Astrocyte of the cerebellum (primary cell): ENCODE measurements around the gene SMOC2.
A peak's percentile ranks its signal among the peaks of the same experiment; 100 is the strongest.

Experiments used
- DNase-seq: peaks from one replicate; pipeline ENCODE4 v3.0.0-alpha.2; 2011; ENCODE audit warnings: low read depth
- H3K4me3 ChIP-seq: 2 replicates; pipeline ENCODE4 v1.5.1; 2011; ENCODE audit warnings: mild to moderate bottlenecking, low read depth, low read length, moderate library complexity
- CTCF ChIP-seq: IDR thresholded peaks from 2 replicates; pipeline ENCODE4 v1.5.1; 2012; ENCODE audit warnings: low read length, low read depth, moderate library complexity, mild to moderate bottlenecking; ENCODE audit errors: missing control alignments
- in situ Hi-C: cut with HindIII; loops from 2 replicates; pipeline ENCODE4 v1.10.0; 2017; ENCODE audit warnings: low sequenced_read_pairs

The SMOC2 gene

GRCh38 chr6:168520233-168520632, 79.2 kb downstream of the SMOC2 start:
- no peak for TF ChIP-seq CTCF
- in situ Hi-C loops = no loop called here

GRCh38 chr6:168524571-168525001, 83.6 kb downstream of the SMOC2 start:
- no peak overlapping the region for H3K4me3 ChIP-seq
- in situ Hi-C loops = no loop called here
- no peak for DNase-seq
- no peak for TF ChIP-seq CTCF

More at GRCh38 chr6:168520233-168520632, 79.2 kb downstream of the SMOC2 start:
- DNase-seq = no peak
- no peak overlapping the region for H3K4me3 ChIP-seq

GRCh38 chr6:168525114-168525513, 84.1 kb downstream of the SMOC2 start:
- TF ChIP-seq CTCF = no peak
- DNase-seq = no peak
- no peak overlapping the region for H3K4me3 ChIP-seq
- in situ Hi-C loops = no loop called here

- no peak for TF ChIP-seq CTCF
- in situ Hi-C loops = no loop called here
- no peak for DNase-seq
- H3K4me3 ChIP-seq = no peak overlapping the region
These were observed 85.1 kb downstream of the SMOC2 start for GRCh38 chr6:168525926-168526630.

- H3K4me3 ChIP-seq = no peak overlapping the region
- TF ChIP-seq CTCF = no peak
- in situ Hi-C loops = no loop called here
- no peak for DNase-seq
These were observed 85.9 kb downstream of the SMOC2 start for GRCh38 chr6:168526841-168527281.

GRCh38 chr6:168527451-168528210, 86.6 kb downstream of the SMOC2 start:
- peak; percentile 92 for DNase-seq
- in situ Hi-C loops = no loop called here

More at GRCh38 chr6:168527451-168528210, 86.6 kb downstream of the SMOC2 start:
- TF ChIP-seq CTCF = no peak
- H3K4me3 ChIP-seq = no peak overlapping the region
